ENCODE data around the gene CETN3.

DNA sequence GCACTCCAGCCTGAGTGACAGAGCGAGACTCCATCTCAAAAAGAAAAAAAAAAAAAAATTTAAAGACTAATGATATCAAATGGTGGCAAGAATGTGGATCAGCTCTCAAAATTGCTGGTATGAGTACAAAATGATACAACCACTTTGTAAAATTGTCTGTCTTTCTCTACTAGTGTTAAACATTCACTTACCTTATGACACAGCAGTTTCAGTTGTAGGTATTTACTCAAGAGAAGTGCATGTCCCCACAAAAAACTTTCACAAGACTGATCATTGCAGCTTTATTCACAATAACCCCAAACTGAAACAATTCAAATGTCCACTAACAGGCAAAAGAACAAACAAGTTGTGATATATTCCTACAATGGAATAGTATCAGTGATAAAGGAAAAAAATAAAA is 14.7 kb upstream of the CETN3 start:
- TF ChIP-seq, protein P1, sequence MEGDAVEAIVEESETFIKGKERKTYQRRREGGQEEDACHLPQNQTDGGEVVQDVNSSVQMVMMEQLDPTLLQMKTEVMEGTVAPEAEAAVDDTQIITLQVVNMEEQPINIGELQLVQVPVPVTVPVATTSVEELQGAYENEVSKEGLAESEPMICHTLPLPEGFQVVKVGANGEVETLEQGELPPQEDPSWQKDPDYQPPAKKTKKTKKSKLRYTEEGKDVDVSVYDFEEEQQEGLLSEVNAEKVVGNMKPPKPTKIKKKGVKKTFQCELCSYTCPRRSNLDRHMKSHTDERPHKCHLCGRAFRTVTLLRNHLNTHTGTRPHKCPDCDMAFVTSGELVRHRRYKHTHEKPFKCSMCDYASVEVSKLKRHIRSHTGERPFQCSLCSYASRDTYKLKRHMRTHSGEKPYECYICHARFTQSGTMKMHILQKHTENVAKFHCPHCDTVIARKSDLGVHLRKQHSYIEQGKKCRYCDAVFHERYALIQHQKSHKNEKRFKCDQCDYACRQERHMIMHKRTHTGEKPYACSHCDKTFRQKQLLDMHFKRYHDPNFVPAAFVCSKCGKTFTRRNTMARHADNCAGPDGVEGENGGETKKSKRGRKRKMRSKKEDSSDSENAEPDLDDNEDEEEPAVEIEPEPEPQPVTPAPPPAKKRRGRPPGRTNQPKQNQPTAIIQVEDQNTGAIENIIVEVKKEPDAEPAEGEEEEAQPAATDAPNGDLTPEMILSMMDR (IDR thresholded peaks at IDR 0.05), result no peak
- no peak for TF ChIP-seq EP300 (IDR thresholded peaks at IDR 0.05)
- no peak for TF ChIP-seq POLR2A (IDR thresholded peaks at IDR 0.05)
- no peak for TF ChIP-seq POLR2AphosphoS5 (IDR thresholded peaks at IDR 0.05)

All from suprapubic skin (tissue), 4 donors.